GM18858 (cell line): Measurements from ENCODE around the gene EPHB6.

Experiments used
- ATAC-seq: cut with Tn5 transposase; IDR thresholded peaks from one replicate; pipeline ENCODE4 v1.9.1; 2021; ENCODE audit not compliant: unreplicated experiment

EPHB6 gene

DNA sequence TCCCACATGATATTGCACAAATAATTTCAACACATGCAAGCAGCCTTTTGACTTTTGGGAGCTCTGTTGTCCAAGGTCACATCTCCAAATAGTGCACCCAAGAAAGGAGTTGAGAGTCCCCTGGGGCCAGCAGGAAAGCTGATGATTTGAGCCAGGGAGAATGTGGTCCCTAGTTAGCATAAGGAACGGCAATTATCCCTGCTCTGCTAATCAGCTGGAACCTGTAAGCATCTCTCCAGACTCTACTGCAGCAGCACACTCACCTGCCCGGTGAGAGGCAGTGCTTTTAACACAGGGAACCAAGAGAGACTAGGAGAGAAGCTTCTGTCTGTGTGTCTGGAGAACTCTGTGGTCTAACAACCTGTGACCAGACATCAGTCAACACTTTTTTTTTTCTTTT is 61.6 kb downstream of the EPHB6 start:
- no peak for ATAC-seq

DNA sequence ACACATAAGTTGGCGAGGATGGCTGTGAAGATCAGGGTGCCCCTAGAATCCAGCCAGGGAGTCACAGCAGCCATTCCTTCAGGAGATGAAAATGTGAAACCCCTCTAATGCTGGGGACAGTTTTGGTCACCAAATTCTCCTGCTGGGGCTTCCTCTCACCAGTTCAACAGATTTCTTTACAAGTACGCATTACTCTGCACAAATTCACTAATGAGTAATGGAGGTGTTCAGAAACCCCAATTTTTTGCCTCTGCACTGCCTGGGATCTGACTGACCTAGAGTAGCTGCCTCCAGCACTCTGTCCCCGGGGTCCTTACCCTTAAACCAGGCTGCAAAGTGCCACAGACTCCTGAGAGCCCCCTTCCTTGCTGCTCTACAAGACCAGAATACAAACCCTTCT is 62.6 kb downstream of the EPHB6 start:
- ATAC-seq, result no peak

DNA sequence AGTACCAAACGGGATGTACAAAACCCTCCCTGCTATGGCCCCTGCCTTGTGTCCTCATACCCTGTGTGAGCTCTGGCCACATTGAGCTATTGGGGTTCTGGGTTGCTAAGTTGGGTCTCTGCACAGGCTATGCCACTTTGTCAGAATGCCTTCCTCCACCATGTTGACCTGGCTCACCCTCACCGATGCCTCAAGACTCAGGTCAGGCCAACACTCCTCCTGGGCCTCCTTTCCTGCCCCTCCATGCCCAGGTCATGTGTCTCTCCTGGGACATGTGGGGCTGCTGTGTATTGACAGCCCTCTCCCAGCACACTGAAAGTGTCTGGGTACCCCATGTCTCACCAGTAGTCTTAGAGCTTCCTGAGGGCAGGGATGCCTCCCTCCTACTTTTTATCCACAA is 64.0 kb downstream of the EPHB6 start:
- ATAC-seq, result no peak

DNA sequence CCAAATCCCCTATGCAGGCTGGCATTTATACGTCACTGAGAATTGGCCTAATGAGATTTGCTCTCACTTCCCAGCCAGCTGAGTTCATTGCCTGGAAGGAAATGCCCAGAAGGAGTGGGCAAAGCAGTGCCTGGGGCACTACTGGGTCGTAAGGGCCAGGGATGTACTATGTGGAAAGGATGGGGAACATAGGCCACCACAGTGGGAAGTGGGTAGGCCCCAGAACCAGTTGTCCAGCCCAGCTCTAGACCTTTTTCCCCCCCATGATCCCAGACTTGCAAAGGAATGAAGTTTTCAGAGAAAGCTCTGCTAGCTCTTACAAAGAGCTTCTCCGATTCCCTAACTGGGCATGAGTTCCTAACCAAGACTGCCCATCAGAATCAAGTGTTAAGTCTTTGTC is 64.8 kb downstream of the EPHB6 start:
- ATAC-seq, result no peak
